ENCODE measurements around the gene CSNK1A1. TPM values are rescaled to one million over a fixed set of nuclear protein-coding genes. Genes with fewer than 3 reads are reported as not detected.

CSNK1A1 gene
- polyA plus RNA-seq, 1 of the 3 experiments (the other 2 are of a cell fraction) = 70.7 TPM

GRCh38 chr5:149580808-149581191 is 29.6 kb upstream of the CSNK1A1 start (continued):
- TF ChIP-seq USF2 (IDR thresholded peaks at IDR 0.05; ENCODE audit: borderline replicate concordance, low read depth, low read length) (no peak), NRF1 (IDR thresholded peaks at IDR 0.05; ENCODE audit: low read depth, low read length) (no peak), POLR2AphosphoS5 (IDR thresholded peaks at IDR 0.05; ENCODE audit: low read depth, low read length) (no peak)

- no peaks in the 10 kb centered on the region for H3K79me2 ChIP-seq (ENCODE audit: insufficient read depth)
- no peak for TF ChIP-seq ELF1 (IDR thresholded peaks at IDR 0.05)
- TF ChIP-seq IRF3 (IDR thresholded peaks at IDR 0.05; ENCODE audit: low read depth, low read length) = no peak
- no peak for TF ChIP-seq CHD2 (IDR thresholded peaks at IDR 0.05; ENCODE audit: low read length, partially characterized antibody)
- no peak for TF ChIP-seq RXRA (IDR thresholded peaks at IDR 0.05; ENCODE audit: borderline replicate concordance, low read depth)
- no peak for TF ChIP-seq EZH2phosphoT487 (IDR thresholded peaks at IDR 0.05; ENCODE audit: borderline replicate concordance, low read depth)
- ChIA-PET POLR2A (no interaction called here), CTCF (interaction anchor here (1.3 to 3.2 kb wide), 6 partner anchors 15 to 206 kb away, joined by 3 to 9 read pairs (median 4); no protein-coding TSS in a partner anchor)
- H3K9ac ChIP-seq = no peak overlapping the region
- H3K4me2 ChIP-seq = no peak overlapping the region
- DNase-seq = no peak
- H3K27ac ChIP-seq (ENCODE audit: low read depth in 2 of 2, low read length in 1 of 2) = no peak overlapping the region
- no peaks in the 10 kb centered on the region for H3K9me3 ChIP-seq
- WGBS (ENCODE audit: low lambda C conversion rate) = 88% methylated on average over 5 of the region's 5 CpGs
- H3K4me1 ChIP-seq (ENCODE audit: control insufficient read depth in 1 of 2, insufficient read depth in 2 of 2, low read depth in 1 of 2, low read length in 1 of 2) = peaks cover 0 to 15% of the 10 kb centered on the region in 2 experiments; a peak in 2 of 4 replicates
- H3F3A ChIP-seq (replicated peaks; ENCODE audit: insufficient read depth) = peaks cover 2% of the 10 kb centered on the region
- no peaks in the 10 kb centered on the region for H3K27me3 ChIP-seq (ENCODE audit: insufficient read depth)
- no peak overlapping the region for H2AFZ ChIP-seq (ENCODE audit: low read depth)
- no peaks in the 10 kb centered on the region for H4K20me1 ChIP-seq (ENCODE audit: insufficient read depth)
- no peaks in the 10 kb centered on the region for H3K9me2 ChIP-seq
- no peak overlapping the region for H3K4me3 ChIP-seq (ENCODE audit: low read depth in 2 of 2, low read length in 1 of 2)
- no peaks in the 10 kb centered on the region for H3K36me3 ChIP-seq (replicated peaks in 1 of 2; ENCODE audit: control insufficient read depth in 1 of 2, insufficient read depth in 2 of 2, low read length in 1 of 2)
These were observed 27.7 kb upstream of the CSNK1A1 start for GRCh38 chr5:149578896-149579295.

GRCh38 chr5:149576021-149576420 is 24.8 kb upstream of the CSNK1A1 start:
- WGBS (ENCODE audit: low lambda C conversion rate) = 90% methylated on average over 3 of the region's 3 CpGs
- H3K4me2 ChIP-seq = no peak overlapping the region
- DNase-seq = no peak
- H3K9me2 ChIP-seq = no peaks in the 10 kb centered on the region
- H3K9ac ChIP-seq = no peak overlapping the region
- no peaks in the 10 kb centered on the region for H3K36me3 ChIP-seq (replicated peaks in 1 of 2; ENCODE audit: control insufficient read depth in 1 of 2, insufficient read depth in 2 of 2, low read length in 1 of 2)
- no peak overlapping the region for H3K27ac ChIP-seq (ENCODE audit: low read depth in 2 of 2, low read length in 1 of 2)
- POLR2A ChIA-PET = no interaction called here
- no peak overlapping the region for H2AFZ ChIP-seq (ENCODE audit: low read depth)
- H3K9me3 ChIP-seq = no peaks in the 10 kb centered on the region
- H4K20me1 ChIP-seq (ENCODE audit: insufficient read depth) = no peaks in the 10 kb centered on the region
- H3F3A ChIP-seq (replicated peaks; ENCODE audit: insufficient read depth) = no peaks in the 10 kb centered on the region
- CTCF ChIA-PET = interaction anchor here (0.9 to 2.1 kb wide), 6 partner anchors 8 to 209 kb away, joined by 3 to 5 read pairs (median 4); no protein-coding TSS in a partner anchor
- H3K27me3 ChIP-seq (ENCODE audit: insufficient read depth) = no peaks in the 10 kb centered on the region
- no peak for TF ChIP-seq IRF3 (IDR thresholded peaks at IDR 0.05; ENCODE audit: low read depth, low read length)
- no peak for TF ChIP-seq MAX (IDR thresholded peaks at IDR 0.05; ENCODE audit: low read depth)
- TF ChIP-seq TAF1 (IDR thresholded peaks at IDR 0.05; ENCODE audit: borderline replicate concordance, low read depth, low read length) = no peak
- TF ChIP-seq RFX5 (IDR thresholded peaks at IDR 0.05; ENCODE audit: low read length) = no peak
- H3K79me2 ChIP-seq (ENCODE audit: insufficient read depth) = no peaks in the 10 kb centered on the region
- peaks cover 0 to 4% of the 10 kb centered on the region in 2 experiments; a peak in 1 of 4 replicates for H3K4me1 ChIP-seq (ENCODE audit: control insufficient read depth in 1 of 2, insufficient read depth in 2 of 2, low read depth in 1 of 2, low read length in 1 of 2)
- H3K4me3 ChIP-seq (ENCODE audit: low read depth in 2 of 2, low read length in 1 of 2) = no peak overlapping the region

All from SK-N-SH (cell line).